Stimulated activated CD4-positive, alpha-beta T cell treated with anti-CD3 and anti-CD28 coated beads, TNF-alpha, amount 100 ng/mL, for 24 hours (primary cell): ENCODE data around the gene DMRTC2.
"Not testable (repeated sequence)": the region's sequence is repeated elsewhere in the genome, so short reads cannot be mapped to it uniquely, and the experiment has no call there.

Source experiments
- DNase-seq, 3 experiments: peaks; one replicate each; pipeline ENCODE4 v3.0.0-alpha.2; 2020; ENCODE audit warnings: low read depth in 3 of 3

DMRTC2 gene

DNA sequence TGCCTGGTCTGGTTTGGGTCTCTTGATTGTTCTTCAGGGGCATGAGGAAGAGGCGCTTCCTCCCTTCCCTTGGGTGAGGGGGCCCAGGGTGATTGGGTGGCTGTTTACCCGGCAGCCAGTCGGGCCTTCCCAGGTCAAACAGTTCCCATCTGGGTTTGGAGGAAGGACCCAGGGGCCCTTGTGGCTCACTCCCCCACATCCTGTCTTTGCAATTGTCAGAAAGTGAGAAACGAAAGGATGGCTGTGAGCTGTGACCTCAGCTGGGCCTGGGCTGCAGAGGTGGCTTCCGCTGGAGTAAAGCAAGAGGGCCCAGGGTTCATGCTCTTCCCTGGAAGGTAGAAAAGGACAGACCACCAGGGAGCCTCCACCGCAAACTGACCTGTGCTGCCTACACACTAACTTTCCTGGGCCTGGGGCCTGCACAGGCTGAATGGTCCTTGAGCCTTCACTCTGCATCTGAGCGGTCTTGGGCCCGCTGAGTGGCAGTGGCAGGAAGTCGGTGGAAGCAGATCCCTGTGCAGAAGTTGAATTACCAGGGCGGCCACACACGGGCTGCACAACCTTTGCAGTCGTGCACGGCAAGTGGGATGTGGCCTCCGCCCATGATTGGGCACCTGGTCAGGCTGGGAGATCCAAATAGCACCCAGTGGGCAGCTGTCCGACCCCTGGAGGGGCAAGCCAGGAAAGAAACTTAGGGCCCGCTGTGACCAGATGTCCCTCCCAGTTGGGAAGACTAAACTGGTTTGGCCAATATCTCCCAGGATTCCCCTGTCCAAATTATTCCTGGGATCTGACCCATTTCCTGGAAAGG lies 26.9 kb downstream of the DMRTC2 start:
- peak in 2 of 3 experiments; percentile 40 to 69 for DNase-seq

DNA sequence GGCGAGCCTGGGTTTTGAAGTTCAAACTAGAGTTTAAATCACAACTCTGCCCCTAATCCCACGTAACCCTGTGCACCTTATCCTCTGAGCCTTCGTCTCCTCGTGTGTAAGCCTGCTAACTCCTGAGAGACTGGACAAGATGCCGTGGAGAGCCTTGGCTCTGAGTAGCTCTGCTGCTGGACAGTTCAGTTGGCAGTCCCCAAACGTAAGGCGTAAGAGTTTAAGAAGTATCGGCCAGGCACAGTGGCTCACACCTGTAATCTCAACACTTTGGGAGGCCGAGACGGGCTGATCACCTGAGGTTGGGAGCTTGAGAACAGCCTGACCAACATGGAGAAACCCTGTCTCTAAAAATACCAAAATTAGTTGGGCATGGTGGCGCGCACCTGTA lies 27.5 kb downstream of the DMRTC2 start:
- no peak for DNase-seq

- DNase-seq: peak in 2 of 3 experiments; percentile 43 to 69
These were observed 28.2 kb downstream of the DMRTC2 start for GRCh38 chr19:41872775-41873647.

DNA sequence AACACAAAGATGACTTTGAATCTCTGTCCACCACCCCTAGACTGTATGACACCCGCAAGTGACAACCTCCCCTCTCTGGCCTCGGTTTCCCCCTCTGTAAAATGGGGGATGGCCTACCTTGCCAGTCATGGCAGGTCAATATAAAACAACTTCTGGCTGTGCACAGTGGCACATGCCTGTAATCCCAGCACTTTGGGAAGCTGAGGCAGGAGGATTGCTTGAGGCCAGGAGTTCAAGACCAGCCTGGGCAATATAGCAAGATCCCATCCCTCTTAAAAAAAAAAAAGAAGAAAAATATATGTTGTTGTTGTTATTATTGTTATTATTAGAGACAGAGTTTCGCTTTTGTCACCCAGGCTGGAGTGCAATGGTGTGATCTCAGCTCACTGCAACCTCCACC lies 31.1 kb downstream of the DMRTC2 start:
- not testable (repeated sequence) for DNase-seq

GRCh38 chr19:41876847-41877832 lies 32.3 kb downstream of the DMRTC2 start, which contains the start of gene CD79A:
CD79A (plus strand) TSS chr19:41877279; CDS start chr19:41877305, 26 bp downstream.
- no peak for DNase-seq

DNA sequence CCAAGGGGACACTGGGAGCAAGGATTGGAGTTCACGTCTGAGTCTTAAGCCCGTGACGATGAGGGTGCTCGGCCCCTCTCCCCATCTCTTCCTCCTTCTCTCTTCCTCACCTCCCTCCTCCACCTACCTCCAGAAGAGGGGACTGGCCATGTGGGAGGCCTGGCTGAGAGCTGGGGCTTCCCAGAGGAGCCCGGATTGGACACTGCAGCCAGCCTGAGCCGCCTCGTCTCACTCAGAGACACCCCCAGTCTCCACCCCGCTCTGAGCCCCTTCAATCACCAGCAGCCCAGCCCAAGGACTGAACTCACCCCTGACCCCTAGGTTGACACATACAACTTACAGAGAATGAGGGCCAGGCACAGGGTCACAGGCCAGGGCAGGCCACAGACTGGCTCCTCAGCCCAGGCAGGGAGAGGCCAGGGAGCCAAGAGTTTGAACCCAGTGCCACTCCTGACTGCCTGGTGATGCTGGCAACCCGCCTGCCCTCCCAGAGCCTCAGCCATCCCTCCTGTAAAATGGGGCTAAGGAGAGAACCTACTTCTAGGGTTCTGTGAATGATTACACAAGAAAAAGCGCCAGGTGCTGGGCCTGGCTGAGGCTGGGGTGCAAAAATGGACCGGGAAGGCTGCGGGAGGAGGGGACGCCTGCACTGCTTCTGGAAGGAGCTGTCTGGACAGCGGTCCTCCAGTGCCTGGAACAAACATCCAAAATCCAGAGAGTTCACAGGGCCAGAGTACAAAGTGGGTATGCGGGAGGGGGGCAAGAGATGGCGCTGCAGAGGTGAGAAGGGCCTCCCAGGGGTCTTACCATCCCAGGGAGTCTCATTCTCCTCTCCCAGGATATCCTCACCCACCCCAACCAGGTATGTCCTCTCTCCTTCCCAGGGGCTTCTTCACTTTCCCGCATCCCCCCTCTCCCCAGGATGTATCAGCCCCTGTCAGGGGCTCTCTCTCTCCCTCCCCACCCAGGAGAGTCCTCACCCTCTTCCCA lies 33.4 kb downstream of the DMRTC2 start:
- DNase-seq: no peak

- DNase-seq: no peak
These were observed 34.2 kb downstream of the DMRTC2 start for GRCh38 chr19:41879080-41879479.

GRCh38 chr19:41879670-41880328 lies 35.0 kb downstream of the DMRTC2 start:
- DNase-seq: no peak

DNA sequence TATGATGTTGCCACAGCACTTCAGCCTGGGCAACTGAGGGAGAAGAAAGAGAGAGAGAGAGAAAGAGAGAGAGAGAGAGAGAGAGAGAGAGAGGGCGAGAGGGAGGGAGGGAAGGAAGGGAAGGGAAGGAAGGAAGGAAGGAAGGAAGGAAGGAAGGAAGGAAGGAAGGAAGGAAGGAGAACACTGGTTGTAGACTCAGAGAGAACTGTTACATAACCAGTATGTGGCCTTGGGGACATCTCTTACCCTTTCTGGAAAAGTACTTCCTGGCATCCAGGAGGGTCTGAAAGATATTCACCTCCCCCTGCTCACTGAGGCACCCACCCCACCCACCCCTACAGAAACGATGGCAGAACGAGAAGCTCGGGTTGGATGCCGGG lies 35.5 kb downstream of the DMRTC2 start:
- DNase-seq: no peak

DNA sequence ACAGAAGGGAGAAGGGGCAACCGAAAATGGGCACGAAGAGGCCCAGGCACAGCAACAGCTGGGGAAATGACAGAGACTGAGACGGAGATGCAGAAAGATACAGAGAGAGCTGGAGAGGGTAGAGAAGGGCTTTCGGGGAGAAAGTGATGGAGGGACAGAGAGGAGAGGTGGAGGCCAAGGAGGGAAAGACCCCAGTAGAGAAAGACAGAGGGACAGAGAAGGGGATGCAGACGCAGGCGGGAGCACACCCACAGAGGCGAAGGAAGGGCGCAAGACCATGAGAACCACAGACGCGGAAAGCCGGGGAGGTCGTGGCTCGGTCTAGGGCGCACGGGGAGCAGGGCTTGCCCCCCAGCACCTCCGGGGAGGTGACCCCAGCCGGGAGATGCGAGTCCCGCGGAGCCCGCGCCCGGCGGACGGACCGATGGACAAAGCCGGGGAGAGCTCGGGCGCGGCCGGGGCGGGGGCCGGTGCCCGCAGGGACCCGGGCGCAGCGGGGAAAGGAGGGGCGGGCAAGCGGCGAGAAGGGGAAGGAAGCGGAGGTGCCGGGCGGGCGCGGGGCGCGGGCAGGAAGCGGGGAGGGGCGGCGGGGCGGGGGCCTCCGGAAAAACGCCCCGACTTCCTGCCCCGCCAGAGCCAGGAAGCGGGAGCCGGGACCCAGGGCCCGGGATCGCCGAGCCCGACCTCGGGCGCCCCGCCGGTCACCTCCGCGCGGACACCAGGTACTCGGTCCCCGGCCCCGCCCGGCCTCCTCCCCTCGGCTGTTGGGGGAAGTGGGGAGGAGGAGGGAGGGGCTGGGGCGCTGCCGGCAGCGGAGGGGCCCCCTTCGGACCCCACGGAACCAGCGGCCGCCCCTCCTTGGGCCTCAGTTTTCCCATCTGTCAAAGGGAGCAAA lies 38.0 kb downstream of the DMRTC2 start, which contains the start of gene ARHGEF1:
ARHGEF1 (plus strand) TSS at position 617 of the 895 bp plus-strand sequence. CDS start 4,899 bp downstream, outside the sequence.
- DNase-seq: peak in 2 of 3 experiments; percentile 53 to 60

DNA sequence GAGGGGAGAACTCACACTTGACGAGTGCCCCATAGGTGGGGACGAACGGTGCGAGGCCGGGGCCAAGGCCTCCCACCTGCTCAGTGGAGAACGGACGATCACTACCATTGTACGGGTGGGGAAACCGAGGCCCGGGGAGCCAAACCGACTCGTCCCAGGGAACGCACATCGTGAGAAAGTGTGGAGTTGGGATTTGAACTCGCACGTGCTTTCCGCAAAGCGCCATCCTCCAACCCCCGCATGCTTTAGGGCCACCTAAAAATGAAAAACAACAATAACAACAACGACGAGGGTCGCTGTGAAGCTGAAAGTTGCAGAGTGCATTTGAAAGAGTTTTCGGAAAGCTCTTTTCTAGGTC lies 38.6 kb downstream of the DMRTC2 start:
- DNase-seq: no peak

GRCh38 chr19:41883821-41884733 lies 39.2 kb downstream of the DMRTC2 start:
- peak; percentile 75 to 91 (median 76) for DNase-seq

DNA sequence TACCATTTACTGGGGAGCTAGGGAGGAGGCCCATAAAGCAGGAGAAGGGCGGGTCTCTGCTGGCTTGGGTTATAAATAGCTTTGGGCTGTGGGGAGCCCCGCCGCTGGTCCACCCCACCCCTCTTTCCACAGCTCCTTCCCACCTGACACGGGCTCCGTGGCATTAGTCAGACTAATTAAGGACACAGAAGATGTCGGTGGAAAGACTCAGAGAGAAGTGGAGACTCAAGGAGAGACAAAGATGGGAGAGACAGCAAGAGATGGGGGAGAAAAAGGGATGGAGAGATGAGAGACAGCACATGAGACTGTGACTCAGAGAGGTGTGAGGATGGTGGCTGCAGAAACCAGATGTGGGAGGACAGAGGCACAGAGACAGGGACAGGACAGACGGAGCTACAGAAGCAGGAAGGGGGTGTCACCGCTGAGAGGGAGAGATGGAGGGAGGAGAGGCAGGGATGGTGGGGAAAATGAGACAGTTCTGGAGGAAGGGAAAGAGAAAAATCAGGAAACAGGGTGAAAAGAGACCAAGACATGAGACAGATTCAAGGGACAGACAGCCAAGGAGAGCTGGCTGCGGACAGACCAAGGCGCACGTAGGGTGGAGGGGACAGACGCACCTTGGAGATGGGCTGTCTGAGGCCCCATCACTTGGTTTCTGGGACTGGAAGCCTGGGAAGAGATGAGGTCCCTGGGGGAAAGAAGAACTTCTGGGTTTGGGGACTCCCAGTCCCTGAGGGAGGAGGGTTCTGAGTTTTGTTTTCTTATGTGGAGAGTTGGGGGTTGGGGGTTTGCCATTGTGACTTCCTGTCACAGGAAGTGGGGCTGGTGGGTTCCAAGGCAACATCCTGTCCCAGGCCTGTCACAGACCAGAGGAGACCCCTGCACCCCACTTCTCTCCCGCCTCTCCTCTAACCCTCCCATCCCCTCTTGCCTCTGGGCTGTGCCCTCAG lies 42.2 kb downstream of the DMRTC2 start:
- peak in 1 of 3 experiments; percentile 57 for DNase-seq

GRCh38 chr19:41887711-41888382 lies 43.0 kb downstream of the DMRTC2 start:
- DNase-seq: peak; percentile 71 to 89 (median 79)

GRCh38 chr19:41888926-41889325 lies 44.1 kb downstream of the DMRTC2 start:
- DNase-seq: no peak

DNA sequence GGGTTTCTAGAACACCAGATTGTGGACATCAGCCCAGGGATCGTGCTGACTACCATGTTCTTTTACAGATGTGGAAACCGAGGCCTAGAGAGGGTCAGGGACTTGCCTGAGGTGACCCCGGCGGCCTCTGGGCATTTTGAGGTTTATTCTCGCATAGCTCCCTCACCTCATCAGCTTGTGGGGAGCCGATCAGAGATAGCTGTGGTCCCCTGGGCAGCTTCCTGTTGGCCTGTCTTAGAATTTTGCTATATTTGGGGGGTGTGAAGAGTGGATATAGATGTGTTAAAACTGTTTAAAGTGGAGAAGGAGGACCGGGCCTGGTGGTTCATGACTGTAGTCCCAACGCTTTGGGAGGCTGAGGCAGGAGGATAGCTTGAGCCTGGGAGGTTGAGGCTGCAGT lies 45.1 kb downstream of the DMRTC2 start:
- DNase-seq: no peak
